ENCODE results near the gene ADGRV1.

Gene ADGRV1

DNA sequence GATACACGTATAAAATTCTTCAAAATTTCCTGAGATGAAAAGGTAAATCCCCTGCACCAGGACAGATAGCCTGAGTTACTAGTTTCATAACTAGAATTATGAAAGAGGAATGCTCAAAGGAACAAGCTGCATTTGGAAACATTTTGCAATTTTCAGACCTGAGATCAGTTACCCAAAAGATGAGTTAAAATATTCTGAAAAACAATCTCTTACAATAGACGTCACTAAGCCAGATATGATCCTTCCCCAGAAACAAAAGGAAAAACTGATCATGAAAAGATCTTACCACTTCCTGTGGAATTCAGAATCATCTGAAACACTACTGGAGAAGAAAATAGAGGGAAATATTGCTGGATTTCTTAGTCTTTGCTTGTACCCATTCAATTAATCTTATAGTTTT, 619.9 kb downstream of the ADGRV1 start:
- TF ChIP-seq, protein P1, sequence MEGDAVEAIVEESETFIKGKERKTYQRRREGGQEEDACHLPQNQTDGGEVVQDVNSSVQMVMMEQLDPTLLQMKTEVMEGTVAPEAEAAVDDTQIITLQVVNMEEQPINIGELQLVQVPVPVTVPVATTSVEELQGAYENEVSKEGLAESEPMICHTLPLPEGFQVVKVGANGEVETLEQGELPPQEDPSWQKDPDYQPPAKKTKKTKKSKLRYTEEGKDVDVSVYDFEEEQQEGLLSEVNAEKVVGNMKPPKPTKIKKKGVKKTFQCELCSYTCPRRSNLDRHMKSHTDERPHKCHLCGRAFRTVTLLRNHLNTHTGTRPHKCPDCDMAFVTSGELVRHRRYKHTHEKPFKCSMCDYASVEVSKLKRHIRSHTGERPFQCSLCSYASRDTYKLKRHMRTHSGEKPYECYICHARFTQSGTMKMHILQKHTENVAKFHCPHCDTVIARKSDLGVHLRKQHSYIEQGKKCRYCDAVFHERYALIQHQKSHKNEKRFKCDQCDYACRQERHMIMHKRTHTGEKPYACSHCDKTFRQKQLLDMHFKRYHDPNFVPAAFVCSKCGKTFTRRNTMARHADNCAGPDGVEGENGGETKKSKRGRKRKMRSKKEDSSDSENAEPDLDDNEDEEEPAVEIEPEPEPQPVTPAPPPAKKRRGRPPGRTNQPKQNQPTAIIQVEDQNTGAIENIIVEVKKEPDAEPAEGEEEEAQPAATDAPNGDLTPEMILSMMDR (IDR thresholded peaks at IDR 0.05; ENCODE audit: low read depth, low read length), result no peak
- no peak for DNase-seq (ENCODE audit: extremely low read depth, low read depth)

DNA sequence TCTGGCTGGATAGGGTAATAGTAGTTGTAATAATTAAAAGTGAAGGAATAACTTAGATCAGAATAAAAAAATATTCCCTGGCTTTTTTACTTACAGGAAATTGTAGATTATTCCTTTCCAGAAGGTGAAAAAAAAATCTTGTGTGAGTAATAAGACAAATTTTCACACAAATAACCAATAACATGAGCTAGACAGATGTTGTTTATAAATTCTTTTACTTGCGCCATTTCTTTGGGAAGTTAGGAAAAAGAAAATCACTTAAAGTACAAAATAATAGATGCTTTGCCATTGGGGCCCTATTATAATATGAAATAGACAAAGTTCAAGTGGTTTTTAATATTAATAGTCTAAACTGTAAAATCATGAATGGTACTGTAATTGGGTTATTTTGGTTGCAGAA, 620.4 kb downstream of the ADGRV1 start:
- TF ChIP-seq, protein P1 (IDR thresholded peaks at IDR 0.05; ENCODE audit: low read depth, low read length), result no peak
- no peak for DNase-seq (ENCODE audit: extremely low read depth, low read depth)

DNA sequence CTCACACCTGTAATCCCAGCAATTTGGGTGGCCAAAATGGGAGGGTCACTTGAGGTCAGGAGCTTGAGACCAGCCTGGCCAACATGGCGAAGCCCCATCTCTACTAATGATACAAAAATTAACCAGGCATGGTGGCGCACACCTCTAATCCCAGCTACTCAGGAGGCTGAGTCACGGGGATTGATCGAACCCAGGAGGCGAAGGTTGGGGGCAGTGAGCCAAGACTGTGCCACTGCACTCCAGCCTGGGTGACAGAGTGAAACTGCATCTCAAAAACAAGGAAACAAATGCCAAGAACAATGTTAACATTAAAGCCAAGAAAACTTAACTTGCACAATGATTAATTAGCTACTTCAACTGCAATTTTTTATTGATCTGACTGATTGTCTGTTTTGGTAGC, 621.9 kb downstream of the ADGRV1 start:
- DNase-seq (ENCODE audit: extremely low read depth, low read depth), result no peak
- TF ChIP-seq, protein P1 (IDR thresholded peaks at IDR 0.05; ENCODE audit: low read depth, low read length), result no peak

DNA sequence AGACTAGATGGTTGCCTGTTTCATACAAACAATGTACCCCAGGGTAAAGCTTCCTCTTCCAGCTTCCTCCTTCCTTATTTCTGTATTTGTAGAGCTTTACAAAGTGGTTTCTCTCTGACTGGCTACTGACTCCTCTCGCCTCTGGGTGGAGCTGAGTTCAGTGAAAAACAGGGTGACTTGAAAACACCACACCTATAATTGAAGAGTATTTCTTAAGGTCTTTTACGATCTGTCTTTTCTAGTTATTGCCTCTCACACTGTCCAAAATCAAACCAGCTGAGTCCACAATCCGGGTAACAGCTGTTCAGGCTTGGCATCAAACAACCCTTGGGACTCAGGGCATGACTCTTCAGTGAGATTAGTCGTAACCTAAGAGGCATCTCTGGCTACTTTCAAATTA, 624.2 kb downstream of the ADGRV1 start:
- no peak for DNase-seq (ENCODE audit: extremely low read depth, low read depth)
- TF ChIP-seq, protein P1 (IDR thresholded peaks at IDR 0.05; ENCODE audit: low read depth, low read length), result peak; percentile 24

DNA sequence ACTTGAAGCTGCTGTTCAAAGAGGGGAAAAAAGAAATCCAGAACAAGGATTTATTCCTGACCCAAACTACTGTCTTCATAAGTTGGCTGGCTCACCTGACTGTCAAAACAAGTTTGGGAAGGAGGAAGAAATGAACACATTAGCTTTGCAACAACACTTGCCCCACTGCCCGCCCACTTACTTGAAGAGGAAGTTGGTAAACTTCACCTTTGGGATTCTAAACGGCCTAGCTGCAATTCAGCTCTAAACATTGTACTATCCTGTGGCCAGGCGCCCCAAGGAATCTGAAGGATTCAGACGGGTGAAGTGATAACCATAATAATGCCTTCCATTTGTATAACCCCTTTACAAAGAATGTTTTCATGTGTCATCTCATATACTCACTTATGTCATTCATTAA, 625.1 kb downstream of the ADGRV1 start:
- TF ChIP-seq, protein P1 (IDR thresholded peaks at IDR 0.05; ENCODE audit: low read depth, low read length), result no peak
- DNase-seq (ENCODE audit: extremely low read depth, low read depth), result no peak

DNA sequence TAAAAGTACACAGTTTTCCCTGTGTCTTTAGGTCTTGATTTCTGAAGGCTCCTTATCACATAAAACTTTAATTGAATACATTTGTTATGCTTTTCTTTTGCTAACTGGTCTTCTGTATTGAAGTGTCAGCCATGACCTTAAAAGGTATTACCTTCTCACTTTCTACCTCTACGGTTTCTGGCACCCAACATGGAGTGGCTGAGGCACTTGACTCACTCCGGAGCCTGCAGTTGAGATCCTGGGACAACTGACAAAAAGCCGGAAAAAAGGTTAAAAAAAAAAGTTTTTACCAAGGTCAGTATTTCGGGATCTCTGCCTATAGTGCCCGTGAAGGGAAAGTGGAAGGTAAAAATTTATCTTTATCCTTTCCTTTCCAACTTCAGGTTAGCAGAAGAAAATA, 627.5 kb downstream of the ADGRV1 start:
- TF ChIP-seq, protein P1 (IDR thresholded peaks at IDR 0.05; ENCODE audit: low read depth, low read length), result no peak
- no peak for DNase-seq (ENCODE audit: extremely low read depth, low read depth)

DNA sequence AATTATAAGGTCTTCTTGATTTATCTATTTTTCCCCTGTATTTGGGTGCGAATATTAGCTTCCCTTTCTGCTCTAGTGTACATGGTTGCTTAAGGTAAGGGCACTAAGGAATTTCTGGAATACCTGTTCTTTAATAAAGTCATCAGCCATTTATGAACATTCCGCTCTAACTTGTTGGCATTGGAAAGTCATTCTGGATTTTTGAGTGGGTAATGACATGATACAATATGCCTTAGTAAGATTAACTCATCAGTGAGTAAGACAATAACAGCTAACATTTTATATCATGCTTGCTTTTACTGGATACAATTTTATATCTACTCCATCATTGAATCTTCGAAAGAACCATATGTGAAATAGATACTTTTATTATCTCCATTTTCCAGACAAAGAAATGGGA, 628.4 kb downstream of the ADGRV1 start:
- no peak for DNase-seq (ENCODE audit: extremely low read depth, low read depth)
- TF ChIP-seq, protein P1 (IDR thresholded peaks at IDR 0.05; ENCODE audit: low read depth, low read length), result no peak

Measured in AG09319 (cell line).